ENCODE measurements around the gene NUDT4. TPM values are rescaled to one million over a fixed set of nuclear protein-coding genes. Genes with fewer than 3 reads are reported as not detected.

Gene NUDT4
- total RNA-seq, 3 donors from 2014 or later (not counting 1 experiment from before 2014, with no cell fraction given), result 51.6 to 61.5 (median 52.2) TPM

GRCh38 chr12:93363841-93364297 lies 13.9 kb upstream of the NUDT4 start:
- Mint-ChIP-seq H3K27me3 (ENCODE audit: low read depth in 2 of 2) (peaks cover 0 to 2% of the 10 kb centered on the region in 2 donors), H3K4me1 (peaks cover 6 to 10% of the 10 kb centered on the region in 2 donors), H3K36me3 (no peaks in the 10 kb centered on the region), H3K9me3 (no peaks in the 10 kb centered on the region), H3K27ac (peak overlapping the region in 1 of 2 donors; percentile 10), H3K4me3 (no peak overlapping the region)
- no CpG with 5 or more reads among the region's 3 CpGs for WGBS (ENCODE audit: insufficient coverage)
- Histone ChIP-seq H3K4me1 (ENCODE audit: control insufficient read depth, insufficient read depth, low read length) (peaks cover 8% of the 10 kb centered on the region), H3K36me3 (ENCODE audit: control insufficient read depth, insufficient read depth, low read length) (no peaks in the 10 kb centered on the region), H3K9me3 (ENCODE audit: control insufficient read depth, insufficient read depth, low read length) (no peaks in the 10 kb centered on the region), H3K27me3 (ENCODE audit: control insufficient read depth, insufficient read depth, low read length) (no peaks in the 10 kb centered on the region), H3K27ac (ENCODE audit: low read length) (no peak overlapping the region), H3K4me3 (ENCODE audit: low read length) (no peak overlapping the region)
- DNase-seq (peak in 1 of 2 donors; percentile 21), ATAC-seq (peak; percentile 44 to 83 (median 54))
- intact Hi-C loops (cut with micrococcal nuclease), result no loop called here
- no peak for TF ChIP-seq CTCF (IDR thresholded peaks at IDR 0.05)

- 77% methylated on average over 6 of the region's 7 CpGs for WGBS (ENCODE audit: insufficient coverage)
- no peak overlapping the region for H3K27ac Mint-ChIP-seq
- no peaks in the 10 kb centered on the region for H3K36me3 Mint-ChIP-seq
- Histone ChIP-seq H3K9me3 (ENCODE audit: control insufficient read depth, insufficient read depth, low read length) (no peaks in the 10 kb centered on the region), H3K4me1 (ENCODE audit: control insufficient read depth, insufficient read depth, low read length) (peaks cover 8% of the 10 kb centered on the region), H3K36me3 (ENCODE audit: control insufficient read depth, insufficient read depth, low read length) (no peaks in the 10 kb centered on the region), H3K27me3 (ENCODE audit: control insufficient read depth, insufficient read depth, low read length) (no peaks in the 10 kb centered on the region), H3K27ac (ENCODE audit: low read length) (no peak overlapping the region), H3K4me3 (ENCODE audit: low read length) (no peak overlapping the region)
- DNase-seq (no peak), ATAC-seq (no peak)
- intact Hi-C loops (cut with micrococcal nuclease), result no loop called here
- H3K27me3 Mint-ChIP-seq (ENCODE audit: low read depth in 2 of 2), result peaks cover 0 to 3% of the 10 kb centered on the region in 2 donors
- no peaks in the 10 kb centered on the region for H3K9me3 Mint-ChIP-seq
- no peak overlapping the region for H3K4me3 Mint-ChIP-seq
- no peak for TF ChIP-seq CTCF (IDR thresholded peaks at IDR 0.05)
- peaks cover 6 to 10% of the 10 kb centered on the region in 2 donors for H3K4me1 Mint-ChIP-seq
These were observed 11.9 kb upstream of the NUDT4 start for GRCh38 chr12:93365616-93366405.

GRCh38 chr12:93366422-93366821 lies 11.3 kb upstream of the NUDT4 start:
- H3K36me3 Mint-ChIP-seq, result no peaks in the 10 kb centered on the region
- 51% methylated on average over 4 of the region's 4 CpGs for WGBS (ENCODE audit: insufficient coverage)
- intact Hi-C loops (cut with micrococcal nuclease), result no loop called here
- H3K4me1 Mint-ChIP-seq, result peaks cover 6 to 10% of the 10 kb centered on the region in 2 donors
- no peaks in the 10 kb centered on the region for H3K9me3 ChIP-seq (ENCODE audit: control insufficient read depth, insufficient read depth, low read length)
- H3K4me3 Mint-ChIP-seq, result no peak overlapping the region
- H3K36me3 ChIP-seq (ENCODE audit: control insufficient read depth, insufficient read depth, low read length), result no peaks in the 10 kb centered on the region
- H3K27me3 Mint-ChIP-seq (ENCODE audit: low read depth in 2 of 2), result peaks cover 0 to 4% of the 10 kb centered on the region in 2 donors
- DNase-seq (no peak), ATAC-seq (no peak)
- H3K9me3 Mint-ChIP-seq, result no peaks in the 10 kb centered on the region
- no peak overlapping the region for H3K27ac Mint-ChIP-seq
- no peak overlapping the region for H3K27ac ChIP-seq (ENCODE audit: low read length)
- no peak overlapping the region for H3K4me3 ChIP-seq (ENCODE audit: low read length)
- H3K4me1 ChIP-seq (ENCODE audit: control insufficient read depth, insufficient read depth, low read length), result peaks cover 8% of the 10 kb centered on the region
- TF ChIP-seq CTCF (IDR thresholded peaks at IDR 0.05), result no peak
- H3K27me3 ChIP-seq (ENCODE audit: control insufficient read depth, insufficient read depth, low read length), result no peaks in the 10 kb centered on the region
